Measurements from ENCODE around the gene MTF1.

The MTF1 gene

DNA sequence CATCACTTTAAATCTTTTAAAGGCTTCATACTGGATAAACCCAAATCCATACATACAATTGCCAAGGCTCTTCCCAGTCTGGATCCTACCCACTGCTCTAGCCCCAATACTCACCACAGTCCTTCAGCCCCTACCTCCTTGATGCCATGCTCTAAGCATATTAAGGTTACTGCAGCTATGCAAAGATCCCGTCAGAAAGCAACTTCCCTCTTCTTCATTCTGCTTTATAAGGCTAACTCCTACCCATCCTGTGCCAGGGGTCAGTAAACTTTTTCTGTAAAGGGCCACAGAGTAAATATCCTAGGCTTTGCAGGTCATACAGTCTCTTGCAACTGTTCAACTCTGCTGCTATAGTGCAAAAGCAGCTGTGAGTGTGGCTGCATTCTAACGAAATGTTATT, 34.3 kb upstream of the MTF1 start:
- Histone ChIP-seq H3K36me3 (replicated peaks; ENCODE audit: low read depth, low read length) (no peaks in the 10 kb centered on the region), H3K4me1 (ENCODE audit: low read length) (no peaks in the 10 kb centered on the region), H3K27ac (ENCODE audit: low read length) (no peak overlapping the region), H3K4me3 (ENCODE audit: low read length) (no peak overlapping the region), H3K9ac (ENCODE audit: low read length) (no peak overlapping the region), H3K9me3 (ENCODE audit: insufficient read depth, low read length) (no peaks in the 10 kb centered on the region), H3K27me3 (ENCODE audit: low read depth, low read length) (no peaks in the 10 kb centered on the region), H3K4me2 (ENCODE audit: low read length) (no peak overlapping the region), H2AFZ (ENCODE audit: low read depth, low read length) (no peak overlapping the region), H4K20me1 (ENCODE audit: insufficient read depth, low read length) (no peaks in the 10 kb centered on the region), H3K79me2 (ENCODE audit: low read length) (no peaks in the 10 kb centered on the region)
- TF ChIP-seq EZH2phosphoT487 (IDR thresholded peaks at IDR 0.05; ENCODE audit: low read depth): no peak
- TF ChIP-seq, protein P1, sequence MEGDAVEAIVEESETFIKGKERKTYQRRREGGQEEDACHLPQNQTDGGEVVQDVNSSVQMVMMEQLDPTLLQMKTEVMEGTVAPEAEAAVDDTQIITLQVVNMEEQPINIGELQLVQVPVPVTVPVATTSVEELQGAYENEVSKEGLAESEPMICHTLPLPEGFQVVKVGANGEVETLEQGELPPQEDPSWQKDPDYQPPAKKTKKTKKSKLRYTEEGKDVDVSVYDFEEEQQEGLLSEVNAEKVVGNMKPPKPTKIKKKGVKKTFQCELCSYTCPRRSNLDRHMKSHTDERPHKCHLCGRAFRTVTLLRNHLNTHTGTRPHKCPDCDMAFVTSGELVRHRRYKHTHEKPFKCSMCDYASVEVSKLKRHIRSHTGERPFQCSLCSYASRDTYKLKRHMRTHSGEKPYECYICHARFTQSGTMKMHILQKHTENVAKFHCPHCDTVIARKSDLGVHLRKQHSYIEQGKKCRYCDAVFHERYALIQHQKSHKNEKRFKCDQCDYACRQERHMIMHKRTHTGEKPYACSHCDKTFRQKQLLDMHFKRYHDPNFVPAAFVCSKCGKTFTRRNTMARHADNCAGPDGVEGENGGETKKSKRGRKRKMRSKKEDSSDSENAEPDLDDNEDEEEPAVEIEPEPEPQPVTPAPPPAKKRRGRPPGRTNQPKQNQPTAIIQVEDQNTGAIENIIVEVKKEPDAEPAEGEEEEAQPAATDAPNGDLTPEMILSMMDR (IDR thresholded peaks at IDR 0.05; ENCODE audit: low read depth, low read length): no peak

DNA sequence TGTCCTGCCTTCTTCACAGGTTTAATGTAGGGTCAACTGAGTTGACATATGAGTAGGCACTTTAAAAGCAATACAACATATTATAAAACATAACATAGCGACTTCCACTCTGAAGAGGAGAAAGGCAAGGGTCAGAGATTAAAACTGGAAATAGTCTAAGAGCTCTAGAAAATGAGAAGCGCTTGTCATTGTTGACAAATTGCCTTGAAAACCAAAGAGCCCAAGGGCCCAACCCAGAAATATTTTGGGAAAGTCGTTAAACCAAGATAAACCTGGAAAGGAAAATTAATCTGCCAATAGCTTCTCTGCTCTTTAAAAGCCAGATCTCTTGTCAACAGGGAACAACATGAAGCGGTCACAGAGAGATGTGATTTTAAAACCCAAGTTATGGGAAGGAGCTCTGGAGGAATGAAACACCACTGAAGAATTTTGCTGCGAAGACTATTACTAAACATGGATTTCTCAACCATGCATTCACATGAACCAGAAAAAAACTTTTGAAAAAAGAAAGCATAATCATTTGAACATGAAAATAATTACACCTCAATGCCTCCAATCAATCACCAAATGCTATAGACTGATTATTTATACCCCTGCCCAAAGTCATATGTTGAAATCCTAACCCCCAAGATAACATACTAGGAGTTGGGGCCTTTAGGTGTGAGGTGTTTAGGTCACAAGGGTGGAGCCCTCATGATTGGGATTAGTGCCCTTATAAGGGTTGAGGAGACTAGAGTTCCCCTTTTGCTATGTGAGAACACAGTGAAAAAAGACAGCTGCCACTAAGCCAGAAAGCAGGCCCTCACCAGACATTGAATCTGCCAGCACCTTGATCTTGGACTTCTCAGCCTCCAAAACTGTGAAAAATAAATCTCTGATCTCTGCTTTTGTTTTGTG, 33.0 kb upstream of the MTF1 start:
- H3K27me3 ChIP-seq (ENCODE audit: low read depth, low read length): no peaks in the 10 kb centered on the region
- H3K4me1 ChIP-seq (ENCODE audit: low read length): no peaks in the 10 kb centered on the region
- H3K27ac ChIP-seq (ENCODE audit: low read length): no peak overlapping the region
- H3K4me2 ChIP-seq (ENCODE audit: low read length): no peak overlapping the region
- H2AFZ ChIP-seq (ENCODE audit: low read depth, low read length): no peak overlapping the region
- no peak for TF ChIP-seq EZH2phosphoT487 (IDR thresholded peaks at IDR 0.05; ENCODE audit: low read depth)
- TF ChIP-seq, protein P1 (IDR thresholded peaks at IDR 0.05; ENCODE audit: low read depth, low read length): no peak
- H3K36me3 ChIP-seq (replicated peaks; ENCODE audit: low read depth, low read length): no peaks in the 10 kb centered on the region
- H4K20me1 ChIP-seq (ENCODE audit: insufficient read depth, low read length): no peaks in the 10 kb centered on the region
- H3K79me2 ChIP-seq (ENCODE audit: low read length): no peaks in the 10 kb centered on the region
- no peak overlapping the region for H3K9ac ChIP-seq (ENCODE audit: low read length)
- no peak overlapping the region for H3K4me3 ChIP-seq (ENCODE audit: low read length)
- no peaks in the 10 kb centered on the region for H3K9me3 ChIP-seq (ENCODE audit: insufficient read depth, low read length)

DNA sequence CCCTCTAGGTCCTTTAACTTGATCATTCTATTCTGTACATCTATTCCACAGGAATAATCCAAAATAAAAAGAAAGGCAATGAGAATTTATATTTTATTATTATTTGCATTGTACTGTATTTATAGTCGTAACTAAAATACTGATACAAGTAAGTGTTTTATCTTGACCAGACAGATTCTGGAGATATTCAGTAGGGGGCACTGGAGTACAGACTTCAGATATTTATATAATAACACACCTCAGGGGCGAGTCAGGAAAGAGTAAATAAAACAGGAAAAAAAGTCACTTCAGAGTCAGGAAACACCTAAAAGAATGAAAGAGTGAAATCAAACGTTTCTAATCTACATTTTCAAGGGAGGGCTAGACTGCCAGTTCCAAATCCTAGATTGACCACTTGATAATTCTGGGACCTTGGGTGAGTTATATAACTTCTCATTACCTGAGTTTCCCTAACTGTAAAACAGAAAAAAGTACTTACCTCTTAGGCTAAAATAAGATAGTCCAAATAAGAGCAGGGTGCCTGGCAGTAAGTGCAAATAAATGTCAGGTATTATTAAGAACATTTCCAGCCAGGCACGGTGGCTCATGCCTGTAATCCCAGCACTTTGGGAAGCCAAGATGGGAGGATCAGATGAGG, 31.1 kb upstream of the MTF1 start:
- Histone ChIP-seq H3K27me3 (ENCODE audit: low read depth, low read length) (no peaks in the 10 kb centered on the region), H3K9ac (ENCODE audit: low read length) (no peak overlapping the region), H3K4me1 (ENCODE audit: low read length) (no peaks in the 10 kb centered on the region), H3K4me3 (ENCODE audit: low read length) (no peak overlapping the region), H2AFZ (ENCODE audit: low read depth, low read length) (no peak overlapping the region), H3K79me2 (ENCODE audit: low read length) (no peaks in the 10 kb centered on the region), H3K27ac (ENCODE audit: low read length) (no peak overlapping the region), H4K20me1 (ENCODE audit: insufficient read depth, low read length) (no peaks in the 10 kb centered on the region), H3K36me3 (replicated peaks; ENCODE audit: low read depth, low read length) (peaks cover 6% of the 10 kb centered on the region), H3K9me3 (ENCODE audit: insufficient read depth, low read length) (no peaks in the 10 kb centered on the region), H3K4me2 (ENCODE audit: low read length) (no peak overlapping the region)
- no peak for TF ChIP-seq EZH2phosphoT487 (IDR thresholded peaks at IDR 0.05; ENCODE audit: low read depth)
- TF ChIP-seq, protein P1 (IDR thresholded peaks at IDR 0.05; ENCODE audit: low read depth, low read length): peak; percentile 60

DNA sequence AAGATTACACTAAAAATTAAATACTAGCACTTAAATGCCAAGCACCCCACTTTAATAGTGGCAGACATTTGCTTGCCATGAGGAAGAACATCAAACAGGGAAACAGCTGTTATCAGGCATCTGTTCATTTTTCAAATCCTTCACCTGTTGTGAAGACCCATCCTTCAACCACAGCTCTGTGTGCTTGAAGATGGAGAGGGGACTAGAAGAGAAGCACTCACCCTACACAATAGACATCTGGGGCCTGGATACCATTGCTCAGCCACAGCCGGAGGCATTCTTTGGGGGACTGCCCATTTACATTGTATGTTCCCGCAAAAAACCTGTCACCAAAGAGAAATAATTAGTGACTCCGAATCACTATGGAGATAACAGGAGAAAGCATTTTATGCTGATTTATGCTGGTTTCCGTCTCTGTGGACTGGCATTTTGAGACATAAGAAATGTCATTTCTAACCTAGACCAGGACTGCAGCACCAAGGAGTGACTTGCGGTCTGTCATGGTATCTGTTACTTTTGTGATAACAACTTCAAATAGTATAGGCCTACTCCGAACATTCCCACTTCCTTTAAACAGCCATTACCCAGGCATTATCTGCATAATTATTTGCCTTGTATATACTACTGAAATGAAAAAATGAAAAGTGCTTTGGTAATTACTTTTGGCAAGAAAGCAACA, 28.8 kb upstream of the MTF1 start:
- no peaks in the 10 kb centered on the region for H4K20me1 ChIP-seq (ENCODE audit: insufficient read depth, low read length)
- no peak overlapping the region for H3K4me2 ChIP-seq (ENCODE audit: low read length)
- no peak overlapping the region for H3K9ac ChIP-seq (ENCODE audit: low read length)
- no peaks in the 10 kb centered on the region for H3K79me2 ChIP-seq (ENCODE audit: low read length)
- peaks cover 11% of the 10 kb centered on the region for H3K36me3 ChIP-seq (replicated peaks; ENCODE audit: low read depth, low read length)
- H3K27ac ChIP-seq (ENCODE audit: low read length): no peak overlapping the region
- no peak overlapping the region for H3K4me3 ChIP-seq (ENCODE audit: low read length)
- no peaks in the 10 kb centered on the region for H3K27me3 ChIP-seq (ENCODE audit: low read depth, low read length)
- no peak overlapping the region for H2AFZ ChIP-seq (ENCODE audit: low read depth, low read length)
- no peaks in the 10 kb centered on the region for H3K4me1 ChIP-seq (ENCODE audit: low read length)
- no peak for TF ChIP-seq EZH2phosphoT487 (IDR thresholded peaks at IDR 0.05; ENCODE audit: low read depth)
- TF ChIP-seq, protein P1 (IDR thresholded peaks at IDR 0.05; ENCODE audit: low read depth, low read length): no peak
- no peaks in the 10 kb centered on the region for H3K9me3 ChIP-seq (ENCODE audit: insufficient read depth, low read length)
